ENCODE data around the gene RIMS1.

RIMS1 gene

DNA sequence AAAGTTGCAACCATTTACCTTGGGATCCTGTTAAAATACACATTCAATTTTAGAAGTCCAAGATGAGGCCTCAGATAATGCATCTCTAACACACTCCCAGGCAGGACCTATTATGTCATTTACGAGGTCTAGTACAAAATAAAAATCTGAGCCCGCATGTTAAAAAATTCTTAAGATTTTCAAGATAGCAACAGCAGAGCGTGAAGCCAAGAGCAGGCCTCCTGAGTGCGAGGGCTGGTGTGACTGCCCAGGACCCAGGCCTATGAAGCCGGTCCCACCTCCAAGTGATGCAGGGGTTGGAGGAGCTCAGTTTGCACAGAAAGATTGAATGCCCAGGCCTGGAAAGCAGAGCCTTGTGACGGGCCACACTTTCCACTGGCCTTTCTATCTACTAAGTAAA lies 524.4 kb downstream of the RIMS1 start:
- no peaks in the 10 kb centered on the region; the same call in 1 of the 2 replicates for H3K4me1 ChIP-seq (ENCODE audit: control insufficient read depth, insufficient read depth, low read length)
- H3K27ac ChIP-seq (ENCODE audit: low read depth, low read length), result no peak overlapping the region
- H3K27me3 ChIP-seq (ENCODE audit: control insufficient read depth, insufficient read depth, low read length), result no peaks in the 10 kb centered on the region
- H3K9ac ChIP-seq (ENCODE audit: low read depth, low read length), result no peak overlapping the region
- no peaks in the 10 kb centered on the region for H3K9me3 ChIP-seq (ENCODE audit: control insufficient read depth, insufficient read depth, low read length)
- no peaks in the 10 kb centered on the region for H3K36me3 ChIP-seq (ENCODE audit: control insufficient read depth, insufficient read depth, low read length)
- H3K4me3 ChIP-seq (ENCODE audit: low read depth, low read length), result no peak overlapping the region

DNA sequence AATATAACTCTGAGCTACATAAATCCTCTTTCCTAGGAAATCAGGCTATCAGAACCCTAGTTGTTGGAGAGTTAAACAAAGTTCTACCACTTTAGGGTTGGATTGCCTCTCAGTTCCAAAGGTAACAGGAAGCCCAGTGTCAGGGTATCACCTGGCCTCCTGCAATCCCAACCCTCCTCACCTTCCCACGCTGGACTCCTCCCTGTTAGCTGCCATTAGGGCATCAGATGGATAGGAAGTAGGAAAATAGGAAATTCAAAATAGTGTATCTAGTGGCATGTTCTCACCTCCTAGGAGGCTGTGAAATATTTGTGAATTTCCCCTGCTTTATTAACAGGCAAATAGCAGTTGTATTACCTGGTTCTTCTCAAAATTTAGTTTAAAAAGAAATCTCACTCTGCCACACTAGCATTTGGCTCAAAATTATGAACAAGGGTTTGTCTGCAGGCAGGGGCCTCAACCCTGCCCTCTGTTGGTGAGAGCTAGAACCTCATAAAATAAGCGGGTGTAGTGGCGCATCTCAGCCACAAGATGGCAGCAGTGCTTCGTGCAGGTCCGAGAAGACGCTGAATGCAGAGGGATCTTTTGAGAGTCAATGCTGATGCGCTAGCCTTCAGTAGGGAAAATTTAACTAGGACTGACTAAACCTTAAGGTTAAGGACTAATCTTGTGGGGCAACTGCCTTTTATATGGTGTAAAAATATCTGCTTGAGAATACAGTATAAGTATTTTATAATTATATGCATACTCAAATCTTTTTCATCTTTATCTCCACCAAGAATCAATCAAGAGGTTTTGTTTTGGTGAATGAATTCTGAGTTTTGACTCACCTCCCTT lies 525.7 kb downstream of the RIMS1 start:
- Histone ChIP-seq H3K4me3 (ENCODE audit: low read depth, low read length) (no peak overlapping the region), H3K4me1 (ENCODE audit: control insufficient read depth, insufficient read depth, low read length) (no peaks in the 10 kb centered on the region; the same call in 1 of the 2 replicates), H3K27me3 (ENCODE audit: control insufficient read depth, insufficient read depth, low read length) (no peaks in the 10 kb centered on the region), H3K36me3 (ENCODE audit: control insufficient read depth, insufficient read depth, low read length) (no peaks in the 10 kb centered on the region), H3K9me3 (ENCODE audit: control insufficient read depth, insufficient read depth, low read length) (no peaks in the 10 kb centered on the region), H3K27ac (ENCODE audit: low read depth, low read length) (no peak overlapping the region), H3K9ac (ENCODE audit: low read depth, low read length) (no peak overlapping the region)

DNA sequence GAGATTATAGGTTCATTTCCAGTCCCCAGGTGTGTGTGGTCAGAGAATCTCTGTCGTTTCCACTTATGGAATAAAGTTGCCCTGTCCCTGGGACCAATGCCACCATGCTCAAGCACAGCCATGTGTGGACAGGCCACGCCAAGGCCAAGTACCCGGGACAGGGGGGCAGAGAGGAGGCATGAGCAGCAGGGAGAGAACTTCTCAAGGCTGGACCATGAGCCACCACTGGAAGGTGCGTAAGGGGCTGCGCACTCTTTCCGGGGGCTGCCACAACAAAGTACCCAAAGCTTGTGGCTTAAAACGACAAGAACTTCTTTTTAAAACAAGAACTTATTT lies 526.3 kb downstream of the RIMS1 start:
- Histone ChIP-seq H3K4me3 (ENCODE audit: low read depth, low read length) (no peak overlapping the region), H3K4me1 (ENCODE audit: control insufficient read depth, insufficient read depth, low read length) (no peaks in the 10 kb centered on the region; the same call in 1 of the 2 replicates), H3K27ac (ENCODE audit: low read depth, low read length) (no peak overlapping the region), H3K36me3 (ENCODE audit: control insufficient read depth, insufficient read depth, low read length) (no peaks in the 10 kb centered on the region), H3K9me3 (ENCODE audit: control insufficient read depth, insufficient read depth, low read length) (no peaks in the 10 kb centered on the region), H3K27me3 (ENCODE audit: control insufficient read depth, insufficient read depth, low read length) (no peaks in the 10 kb centered on the region), H3K9ac (ENCODE audit: low read depth, low read length) (no peak overlapping the region)

DNA sequence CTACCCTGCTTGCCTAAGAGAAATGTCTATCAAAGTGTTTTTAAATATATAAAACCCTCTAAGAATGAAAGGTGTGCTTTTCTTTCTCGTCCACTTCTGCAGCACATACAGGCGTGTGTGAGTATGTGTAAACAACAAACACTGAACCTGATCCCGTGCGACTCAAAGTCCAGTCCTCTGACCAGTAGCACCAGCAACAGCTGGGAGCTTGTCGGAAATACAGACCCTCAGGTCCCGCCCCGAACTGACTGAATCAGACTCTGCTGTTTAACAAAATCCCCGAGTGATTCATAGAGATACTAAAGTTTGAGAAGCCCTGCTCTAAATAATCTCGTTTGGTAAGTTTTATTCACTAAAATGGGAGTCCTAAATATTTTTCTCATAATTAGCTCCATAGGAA lies 527.5 kb downstream of the RIMS1 start:
- Histone ChIP-seq H3K27ac (ENCODE audit: low read depth, low read length) (no peak overlapping the region), H3K4me3 (ENCODE audit: low read depth, low read length) (no peak overlapping the region), H3K9ac (ENCODE audit: low read depth, low read length) (no peak overlapping the region), H3K36me3 (ENCODE audit: control insufficient read depth, insufficient read depth, low read length) (no peaks in the 10 kb centered on the region), H3K4me1 (ENCODE audit: control insufficient read depth, insufficient read depth, low read length) (peaks cover 3% of the 10 kb centered on the region; the same call in 1 of the 2 replicates), H3K27me3 (ENCODE audit: control insufficient read depth, insufficient read depth, low read length) (no peaks in the 10 kb centered on the region), H3K9me3 (ENCODE audit: control insufficient read depth, insufficient read depth, low read length) (no peaks in the 10 kb centered on the region)

DNA sequence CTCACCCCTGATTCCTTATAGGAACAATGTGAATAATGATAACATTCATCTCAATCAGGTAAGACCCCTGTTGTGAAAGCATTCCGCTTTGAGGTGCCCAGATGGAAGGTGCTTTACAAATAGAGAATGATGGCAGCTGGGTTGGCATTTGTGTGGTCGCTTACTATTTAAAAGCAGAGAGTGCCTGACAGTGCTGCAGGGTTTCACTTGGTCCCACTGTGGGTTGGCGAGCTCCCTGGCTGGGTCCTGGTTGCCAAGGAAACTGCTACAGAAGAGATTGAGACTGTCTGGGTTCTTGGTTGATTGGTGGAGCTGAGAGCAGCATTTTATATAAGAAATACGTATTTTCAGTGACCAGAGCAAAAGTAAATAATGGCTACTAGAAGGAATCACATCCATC lies 528.3 kb downstream of the RIMS1 start:
- H3K36me3 ChIP-seq (ENCODE audit: control insufficient read depth, insufficient read depth, low read length), result no peaks in the 10 kb centered on the region
- no peak overlapping the region for H3K9ac ChIP-seq (ENCODE audit: low read depth, low read length)
- peaks cover 3% of the 10 kb centered on the region; the same call in 1 of the 2 replicates for H3K4me1 ChIP-seq (ENCODE audit: control insufficient read depth, insufficient read depth, low read length)
- no peak overlapping the region for H3K27ac ChIP-seq (ENCODE audit: low read depth, low read length)
- no peaks in the 10 kb centered on the region for H3K27me3 ChIP-seq (ENCODE audit: control insufficient read depth, insufficient read depth, low read length)
- H3K4me3 ChIP-seq (ENCODE audit: low read depth, low read length), result no peak overlapping the region
- no peaks in the 10 kb centered on the region for H3K9me3 ChIP-seq (ENCODE audit: control insufficient read depth, insufficient read depth, low read length)

DNA sequence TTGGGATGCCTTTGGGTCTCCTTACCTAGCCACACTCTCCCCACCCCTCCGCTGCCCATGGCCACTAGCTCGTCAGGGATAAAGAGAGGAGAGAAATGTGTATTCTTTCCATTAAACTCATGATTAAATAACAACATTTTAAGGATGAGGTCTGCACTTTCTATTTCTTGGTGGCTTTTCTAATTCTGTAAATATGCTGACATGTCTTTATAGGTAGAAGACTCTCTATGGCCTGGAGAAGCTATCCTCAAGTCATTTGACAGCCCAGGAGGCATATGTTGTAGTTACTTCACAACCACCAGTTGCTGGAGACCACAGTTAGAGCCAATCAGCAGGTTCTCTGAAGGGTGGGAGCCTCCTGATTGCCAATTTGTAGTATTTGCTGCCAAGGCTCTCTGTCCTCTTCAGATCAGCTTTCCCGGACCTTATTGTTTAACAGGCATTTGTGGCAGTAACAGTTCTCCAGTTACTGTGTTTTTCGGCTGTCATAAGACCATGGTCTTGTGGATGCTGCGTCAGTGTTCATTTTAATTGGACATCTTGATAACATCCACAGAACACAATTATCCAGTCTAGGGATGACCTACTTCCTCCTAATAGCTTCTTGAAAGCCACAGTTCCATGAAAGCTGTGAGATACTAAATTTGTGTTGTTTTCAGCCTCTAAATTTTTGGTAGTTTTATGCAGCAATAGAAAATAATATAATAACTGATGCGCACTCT lies 530.6 kb downstream of the RIMS1 start:
- H3K27ac ChIP-seq (ENCODE audit: low read depth, low read length), result no peak overlapping the region
- peaks cover 3% of the 10 kb centered on the region; the same call in 1 of the 2 replicates for H3K4me1 ChIP-seq (ENCODE audit: control insufficient read depth, insufficient read depth, low read length)
- H3K27me3 ChIP-seq (ENCODE audit: control insufficient read depth, insufficient read depth, low read length), result no peaks in the 10 kb centered on the region
- H3K4me3 ChIP-seq (ENCODE audit: low read depth, low read length), result no peak overlapping the region
- no peaks in the 10 kb centered on the region for H3K36me3 ChIP-seq (ENCODE audit: control insufficient read depth, insufficient read depth, low read length)
- H3K9ac ChIP-seq (ENCODE audit: low read depth, low read length), result no peak overlapping the region
- no peaks in the 10 kb centered on the region for H3K9me3 ChIP-seq (ENCODE audit: control insufficient read depth, insufficient read depth, low read length)

DNA sequence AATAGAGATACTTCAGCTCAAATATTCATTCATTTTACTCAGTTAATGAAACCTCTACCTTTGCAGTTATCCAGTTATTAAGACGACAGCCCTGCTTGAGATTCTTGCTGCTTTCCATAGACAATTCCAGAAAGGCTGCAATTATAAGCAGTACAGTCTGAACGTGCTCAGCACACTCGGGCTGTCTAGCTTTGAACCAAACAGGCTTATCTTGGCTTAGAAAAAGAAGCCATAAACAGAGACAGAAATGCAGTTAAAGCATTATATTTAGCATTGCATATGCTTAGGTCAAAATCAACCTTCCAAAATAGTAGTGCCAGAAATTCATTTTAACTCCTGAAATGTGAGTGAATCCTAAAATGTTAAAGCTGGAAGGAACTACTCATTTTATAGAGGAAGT lies 531.4 kb downstream of the RIMS1 start:
- no peaks in the 10 kb centered on the region for H3K9me3 ChIP-seq (ENCODE audit: control insufficient read depth, insufficient read depth, low read length)
- H3K9ac ChIP-seq (ENCODE audit: low read depth, low read length), result no peak overlapping the region
- H3K4me3 ChIP-seq (ENCODE audit: low read depth, low read length), result no peak overlapping the region

DNA sequence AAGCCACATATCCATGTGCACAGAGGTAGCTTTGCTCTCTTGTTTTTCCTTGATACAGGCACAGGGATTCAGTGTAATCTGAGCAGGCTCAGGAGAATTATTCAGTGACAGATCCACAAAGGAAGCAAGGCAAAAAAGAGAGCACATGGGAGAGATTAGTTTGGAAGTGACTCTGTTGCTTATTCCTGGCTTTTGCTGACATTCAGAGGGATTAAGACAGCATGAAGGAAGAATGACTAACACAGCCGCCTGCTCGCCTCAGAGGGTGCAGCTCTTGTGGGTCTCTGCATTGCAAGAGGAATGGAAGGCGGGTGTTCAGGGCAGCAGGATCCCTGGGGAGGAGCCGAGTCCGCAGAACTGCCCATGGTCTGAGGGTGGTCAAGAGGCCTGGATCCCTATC lies 532.1 kb downstream of the RIMS1 start:
- Histone ChIP-seq H3K36me3 (ENCODE audit: control insufficient read depth, insufficient read depth, low read length) (no peaks in the 10 kb centered on the region), H3K4me1 (ENCODE audit: control insufficient read depth, insufficient read depth, low read length) (0 out of 2 replicates have a peak, but pooled peaks cover 3% of the 10 kb centered on the region), H3K9me3 (ENCODE audit: control insufficient read depth, insufficient read depth, low read length) (no peaks in the 10 kb centered on the region), H3K27me3 (ENCODE audit: control insufficient read depth, insufficient read depth, low read length) (no peaks in the 10 kb centered on the region), H3K27ac (ENCODE audit: low read depth, low read length) (no peak overlapping the region), H3K9ac (ENCODE audit: low read depth, low read length) (no peak overlapping the region), H3K4me3 (ENCODE audit: low read depth, low read length) (no peak overlapping the region)

More for the DNA sequence above, 531.4 kb downstream of the RIMS1 start:
- no peaks in the 10 kb centered on the region for H3K27me3 ChIP-seq (ENCODE audit: control insufficient read depth, insufficient read depth, low read length)
- no peaks in the 10 kb centered on the region for H3K36me3 ChIP-seq (ENCODE audit: control insufficient read depth, insufficient read depth, low read length)
- no peak overlapping the region for H3K27ac ChIP-seq (ENCODE audit: low read depth, low read length)
- H3K4me1 ChIP-seq (ENCODE audit: control insufficient read depth, insufficient read depth, low read length), result 0 out of 2 replicates have a peak, but pooled peaks cover 3% of the 10 kb centered on the region

DNA sequence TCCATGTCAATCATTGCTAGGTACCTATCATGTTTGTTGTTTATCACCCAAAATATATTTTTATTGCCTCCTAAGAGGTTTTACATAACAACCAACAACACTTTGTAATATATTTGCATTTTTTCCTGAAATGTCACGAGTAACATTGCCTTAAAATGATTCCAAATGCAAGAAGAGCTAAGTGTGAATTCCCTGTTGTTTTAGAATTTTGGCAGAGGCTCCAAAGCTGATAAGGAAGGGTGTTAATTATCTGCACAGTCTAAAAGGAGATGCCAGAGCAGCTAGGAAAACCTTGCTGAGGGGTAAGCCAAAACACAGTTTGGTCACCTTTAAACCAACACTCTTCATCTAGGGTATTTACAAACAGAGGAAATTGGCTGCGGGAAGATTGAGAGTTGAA lies 533.6 kb downstream of the RIMS1 start:
- Histone ChIP-seq H3K9ac (ENCODE audit: low read depth, low read length) (no peak overlapping the region), H3K27me3 (ENCODE audit: control insufficient read depth, insufficient read depth, low read length) (no peaks in the 10 kb centered on the region), H3K27ac (ENCODE audit: low read depth, low read length) (no peak overlapping the region), H3K4me3 (ENCODE audit: low read depth, low read length) (no peak overlapping the region), H3K9me3 (ENCODE audit: control insufficient read depth, insufficient read depth, low read length) (no peaks in the 10 kb centered on the region), H3K4me1 (ENCODE audit: control insufficient read depth, insufficient read depth, low read length) (0 out of 2 replicates have a peak, but pooled peaks cover 3% of the 10 kb centered on the region), H3K36me3 (ENCODE audit: control insufficient read depth, insufficient read depth, low read length) (no peaks in the 10 kb centered on the region)

DNA sequence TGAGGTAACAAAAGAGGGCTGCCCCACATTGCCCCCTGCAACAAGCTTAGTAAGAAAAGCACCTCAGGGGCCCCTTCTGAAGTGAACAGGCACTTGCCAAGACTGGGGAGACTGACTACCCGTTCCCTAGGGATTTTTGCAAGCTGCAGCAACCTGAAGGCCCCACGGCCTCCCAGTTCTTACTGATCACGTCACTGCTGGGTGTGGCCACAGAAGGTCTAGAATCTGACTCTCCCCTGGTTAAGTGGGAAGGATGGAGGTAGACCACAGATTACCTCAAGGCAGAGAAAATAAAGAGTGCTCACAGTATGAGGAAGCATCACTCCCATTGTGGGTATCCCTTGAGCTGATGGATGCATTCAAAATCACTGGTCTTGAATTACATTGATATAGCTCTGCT lies 534.1 kb downstream of the RIMS1 start:
- Histone ChIP-seq H3K36me3 (ENCODE audit: control insufficient read depth, insufficient read depth, low read length) (no peaks in the 10 kb centered on the region), H3K4me3 (ENCODE audit: low read depth, low read length) (no peak overlapping the region), H3K9me3 (ENCODE audit: control insufficient read depth, insufficient read depth, low read length) (no peaks in the 10 kb centered on the region), H3K4me1 (ENCODE audit: control insufficient read depth, insufficient read depth, low read length) (0 out of 2 replicates have a peak, but pooled peaks cover 3% of the 10 kb centered on the region), H3K27me3 (ENCODE audit: control insufficient read depth, insufficient read depth, low read length) (no peaks in the 10 kb centered on the region), H3K9ac (ENCODE audit: low read depth, low read length) (no peak overlapping the region), H3K27ac (ENCODE audit: low read depth, low read length) (no peak overlapping the region)

DNA sequence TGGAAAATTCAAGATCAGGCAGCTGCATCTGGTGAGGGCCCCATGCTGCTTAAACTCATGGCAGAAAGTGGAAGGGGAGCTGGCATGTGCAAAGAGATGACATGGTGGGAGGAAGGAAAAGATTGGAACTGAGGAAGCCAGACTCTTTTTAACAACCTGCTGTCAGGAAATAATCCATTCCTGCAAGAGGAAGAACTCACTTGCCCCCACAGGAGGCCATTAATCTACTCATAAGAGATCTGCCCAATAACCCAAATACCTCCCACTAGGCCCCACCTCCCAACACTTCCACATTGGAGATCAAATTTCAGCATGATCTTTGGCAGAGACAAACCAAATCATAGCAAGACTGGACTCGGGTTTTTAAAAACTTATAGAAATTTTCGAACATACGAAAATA lies 535.0 kb downstream of the RIMS1 start:
- H3K27ac ChIP-seq (ENCODE audit: low read depth, low read length), result no peak overlapping the region
- H3K4me3 ChIP-seq (ENCODE audit: low read depth, low read length), result no peak overlapping the region
- H3K9ac ChIP-seq (ENCODE audit: low read depth, low read length), result no peak overlapping the region
- H3K4me1 ChIP-seq (ENCODE audit: control insufficient read depth, insufficient read depth, low read length), result 0 out of 2 replicates have a peak, but pooled peaks cover 3% of the 10 kb centered on the region
- no peaks in the 10 kb centered on the region for H3K27me3 ChIP-seq (ENCODE audit: control insufficient read depth, insufficient read depth, low read length)
- H3K36me3 ChIP-seq (ENCODE audit: control insufficient read depth, insufficient read depth, low read length), result no peaks in the 10 kb centered on the region
- H3K9me3 ChIP-seq (ENCODE audit: control insufficient read depth, insufficient read depth, low read length), result no peaks in the 10 kb centered on the region
